Fibroblast of mammary gland (primary cell): ENCODE data around the gene STMN3.
"Not testable (repeated sequence)": the region's sequence is repeated elsewhere in the genome, so short reads cannot be mapped to it uniquely, and the experiment has no call there.

ENCODE experiments used
- DNase-seq: peaks from one replicate; pipeline ENCODE4 v3.0.0-alpha.2; 2010; ENCODE audit warnings: low read depth
- H3K4me3 ChIP-seq: 2 replicates; pipeline ENCODE4 v1.5.1; 2011; ENCODE audit warnings: low read depth, mild to moderate bottlenecking, low read length, moderate library complexity; ENCODE audit not compliant: control insufficient read depth
- TF ChIP-seq, protein P1 (sequence below): conservative IDR thresholded peaks from 2 replicates; pipeline ENCODE4 v1.5.1; 2011; ENCODE audit warnings: low read depth, low read length, inconsistent platforms; ENCODE audit not compliant: control insufficient read depth, insufficient read depth

The STMN3 gene

DNA sequence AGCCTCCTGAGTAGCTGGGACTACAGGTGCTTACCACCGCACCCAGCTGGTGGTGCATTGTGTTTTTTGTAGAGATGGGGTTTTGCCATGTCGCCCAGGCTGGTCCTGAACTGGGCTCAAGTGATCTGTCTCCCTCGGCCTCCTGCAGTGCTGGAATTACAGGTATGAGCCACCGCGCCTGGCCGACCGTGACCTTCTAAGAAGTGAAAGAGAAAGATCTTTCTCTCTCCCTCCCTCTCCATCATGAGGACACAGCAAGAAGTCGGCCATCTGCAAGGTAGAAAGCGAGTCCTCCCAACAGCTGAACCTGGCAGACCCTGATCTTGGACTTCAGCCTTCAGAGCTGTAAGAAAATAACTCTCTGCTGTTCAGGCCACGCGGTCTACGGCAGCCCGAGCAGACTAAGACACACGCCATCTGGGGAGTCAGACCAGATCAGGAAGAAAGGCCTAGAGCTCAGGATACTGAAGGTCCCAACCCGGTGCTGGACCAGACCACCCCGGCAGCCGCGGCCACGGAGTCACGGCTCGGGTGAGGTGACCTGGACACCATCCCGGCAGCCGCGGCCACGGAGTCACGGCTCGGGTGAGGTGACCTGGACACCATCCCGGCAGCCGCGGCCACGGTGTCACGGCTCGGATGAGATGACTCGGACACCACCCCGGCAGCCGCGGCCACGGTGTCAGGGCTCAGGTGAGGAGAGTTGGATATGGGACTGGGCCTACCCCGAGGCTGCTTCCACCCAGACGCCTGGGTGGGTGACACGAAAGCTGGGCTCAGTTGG, 35.9 kb downstream of the STMN3 start:
- TF ChIP-seq, protein P1, sequence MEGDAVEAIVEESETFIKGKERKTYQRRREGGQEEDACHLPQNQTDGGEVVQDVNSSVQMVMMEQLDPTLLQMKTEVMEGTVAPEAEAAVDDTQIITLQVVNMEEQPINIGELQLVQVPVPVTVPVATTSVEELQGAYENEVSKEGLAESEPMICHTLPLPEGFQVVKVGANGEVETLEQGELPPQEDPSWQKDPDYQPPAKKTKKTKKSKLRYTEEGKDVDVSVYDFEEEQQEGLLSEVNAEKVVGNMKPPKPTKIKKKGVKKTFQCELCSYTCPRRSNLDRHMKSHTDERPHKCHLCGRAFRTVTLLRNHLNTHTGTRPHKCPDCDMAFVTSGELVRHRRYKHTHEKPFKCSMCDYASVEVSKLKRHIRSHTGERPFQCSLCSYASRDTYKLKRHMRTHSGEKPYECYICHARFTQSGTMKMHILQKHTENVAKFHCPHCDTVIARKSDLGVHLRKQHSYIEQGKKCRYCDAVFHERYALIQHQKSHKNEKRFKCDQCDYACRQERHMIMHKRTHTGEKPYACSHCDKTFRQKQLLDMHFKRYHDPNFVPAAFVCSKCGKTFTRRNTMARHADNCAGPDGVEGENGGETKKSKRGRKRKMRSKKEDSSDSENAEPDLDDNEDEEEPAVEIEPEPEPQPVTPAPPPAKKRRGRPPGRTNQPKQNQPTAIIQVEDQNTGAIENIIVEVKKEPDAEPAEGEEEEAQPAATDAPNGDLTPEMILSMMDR, result no peak
- no peak overlapping the region for H3K4me3 ChIP-seq
- no peak for DNase-seq

DNA sequence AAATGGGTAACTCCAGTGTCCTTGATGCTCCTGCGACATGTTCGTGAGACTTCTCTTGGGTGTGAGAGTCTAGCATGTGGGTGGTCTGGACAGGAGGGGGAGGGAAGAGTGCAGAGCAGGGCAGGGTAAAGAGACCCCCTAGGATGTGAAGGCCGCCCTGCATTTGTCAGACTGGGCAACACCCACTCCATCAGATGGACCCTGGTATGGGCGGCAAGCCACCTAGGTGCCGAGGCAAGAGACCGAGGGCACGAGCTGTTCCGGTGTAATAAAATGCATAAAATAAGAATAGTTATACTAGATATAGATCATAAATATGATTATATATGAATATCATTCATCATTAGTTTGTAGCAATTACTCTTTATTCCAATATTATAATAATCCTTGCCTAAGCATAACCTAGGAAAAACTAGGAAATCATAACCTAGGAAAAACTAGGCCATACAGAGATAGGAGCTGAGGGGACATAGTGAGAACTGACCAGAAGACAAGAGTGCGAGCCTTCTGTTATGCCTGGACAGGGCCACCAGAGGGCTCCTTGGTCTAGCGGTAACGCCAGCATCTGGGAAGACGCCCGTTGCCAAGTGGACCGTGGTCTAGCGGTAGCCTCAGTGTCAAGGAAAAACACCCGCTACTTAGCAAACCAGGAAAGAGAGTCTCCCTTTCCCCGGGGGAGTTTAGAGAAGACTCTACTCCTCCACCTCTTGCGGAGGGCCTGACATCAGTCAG, 39.2 kb downstream of the STMN3 start:
- TF ChIP-seq, protein P1, result peak; percentile 32
- peak; percentile 29 for DNase-seq

DNA sequence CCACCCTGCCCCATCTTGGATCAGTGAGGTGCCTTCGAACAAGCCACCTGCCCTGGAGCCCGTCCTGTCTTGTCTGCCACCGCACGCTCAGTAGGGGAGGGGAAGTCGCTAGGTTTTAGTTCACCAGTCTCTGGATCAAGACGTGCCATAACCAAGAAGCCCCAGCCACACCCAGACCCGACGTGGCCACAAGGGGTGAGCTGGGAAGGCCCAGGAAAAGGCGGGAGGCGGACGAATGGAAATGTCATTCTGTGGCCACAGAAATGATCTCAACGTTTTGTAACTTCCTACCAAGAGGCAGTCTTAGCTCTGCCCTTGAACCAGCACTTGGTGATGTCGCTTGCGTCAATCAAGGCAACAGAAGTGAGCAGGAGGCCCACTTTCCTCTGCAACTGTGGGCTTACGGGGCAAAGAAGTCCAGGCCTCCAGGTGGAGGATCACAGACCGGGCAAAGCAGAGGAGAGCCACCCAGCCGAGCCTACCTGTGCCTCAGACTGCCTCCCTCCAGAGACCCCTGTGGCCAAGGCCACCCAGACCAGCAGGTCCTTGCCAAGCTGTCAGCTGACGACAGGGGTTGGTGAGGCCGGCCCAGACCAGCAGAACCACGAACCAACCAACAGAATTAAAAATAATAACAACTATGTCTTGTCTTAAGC, 40.8 kb downstream of the STMN3 start:
- no peak for DNase-seq
- H3K4me3 ChIP-seq, result no peak overlapping the region
- TF ChIP-seq, protein P1, result no peak

More for the DNA sequence above, 39.2 kb downstream of the STMN3 start:
- not testable (repeated sequence) for H3K4me3 ChIP-seq

DNA sequence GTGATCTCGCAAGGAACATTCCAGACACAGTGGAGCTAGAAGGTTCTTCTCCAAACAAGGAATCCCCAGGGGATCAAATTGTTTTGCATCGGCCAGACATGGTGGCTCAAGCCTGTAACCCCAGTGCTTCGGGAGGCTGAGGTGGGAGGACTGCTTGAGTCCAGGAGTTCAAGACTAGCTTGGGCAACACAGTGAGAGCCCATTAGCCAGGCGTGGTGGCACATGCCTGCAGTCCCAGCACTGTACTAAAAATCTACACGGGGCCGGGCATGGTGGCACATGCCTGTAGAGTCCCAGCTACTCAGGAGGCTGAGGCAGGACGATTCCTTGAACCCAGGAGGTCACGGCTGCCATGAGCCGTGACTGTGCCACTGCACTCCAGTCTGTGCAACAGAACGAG, 41.6 kb downstream of the STMN3 start:
- DNase-seq, result no peak
- TF ChIP-seq, protein P1, result no peak
- H3K4me3 ChIP-seq, result no peak overlapping the region

DNA sequence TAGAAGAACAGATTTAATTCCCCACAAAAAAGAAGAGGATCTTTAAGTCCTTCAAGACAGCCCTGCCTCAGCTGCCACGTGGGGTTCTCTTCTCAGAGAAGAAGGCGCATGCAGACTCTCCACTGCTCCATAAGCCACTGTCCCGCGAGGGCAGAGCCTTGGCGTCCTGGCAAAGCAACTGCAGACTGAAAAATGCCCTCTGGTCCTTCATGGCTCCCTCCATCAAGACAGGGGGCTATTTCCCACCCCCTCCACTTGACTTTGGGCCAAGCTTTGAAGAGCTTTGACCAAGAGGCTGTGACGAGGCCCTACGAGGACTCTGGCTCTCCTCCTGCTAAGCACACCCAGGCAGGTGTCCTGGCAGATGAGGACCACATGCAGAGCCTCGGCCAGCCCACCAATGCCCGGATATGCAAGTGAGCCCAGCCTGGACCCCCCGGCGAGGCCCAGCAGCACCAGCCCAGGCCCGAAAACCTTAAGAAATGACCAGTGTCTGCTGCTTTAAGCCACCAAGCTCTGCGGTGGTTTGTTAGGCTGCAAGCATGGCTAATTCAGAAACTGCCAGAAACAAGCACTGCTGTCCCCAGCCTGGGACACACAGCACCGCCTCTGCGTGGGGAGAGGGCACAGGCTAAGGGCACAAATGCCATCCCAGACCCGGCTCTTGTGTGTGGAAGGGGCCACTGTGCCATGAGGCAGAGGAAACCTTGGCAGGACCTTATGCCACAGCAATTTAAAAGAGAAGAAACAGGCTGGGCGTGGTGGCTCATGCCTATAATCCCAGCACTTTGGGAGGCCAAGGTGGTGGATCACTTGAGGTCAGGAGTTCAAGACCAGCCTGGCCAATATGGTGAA, 42.4 kb downstream of the STMN3 start:
- no peak for DNase-seq
- TF ChIP-seq, protein P1, result no peak
- H3K4me3 ChIP-seq, result no peak overlapping the region

DNA sequence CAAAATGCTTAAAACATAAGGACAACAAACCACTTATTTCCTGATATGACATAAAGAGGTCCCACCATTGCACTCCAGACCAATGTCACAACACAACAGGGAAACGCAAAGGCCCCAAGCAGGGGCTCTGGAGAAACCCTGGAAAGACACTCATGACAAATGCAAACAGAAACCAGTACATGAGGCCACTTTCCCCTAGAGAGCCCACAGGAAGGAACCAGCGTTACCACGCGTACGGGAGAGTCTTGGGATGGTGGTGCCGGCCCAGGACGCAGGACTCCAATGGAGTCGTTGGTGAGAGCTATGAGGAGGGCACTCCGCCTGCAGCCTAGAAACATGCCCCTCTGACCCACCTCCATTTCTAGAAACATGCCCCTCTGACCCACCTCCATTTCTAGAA, 46.5 kb downstream of the STMN3 start:
- no peak for DNase-seq
- TF ChIP-seq, protein P1, result no peak
- H3K4me3 ChIP-seq, result no peak overlapping the region
